OCI-LY7 (cell line): ENCODE measurements around the gene IRF8.

Source experiments
- EZH2phosphoT487 ChIP-seq: fragments of 200-600 bp; sonication (generic); IDR thresholded peaks from 2 replicates; pipeline ENCODE4 v1.6.1; 2018; ENCODE audit warnings: low read depth, borderline replicate concordance, mild to moderate bottlenecking, mixed run types, antibody characterized with exemption, low read length, moderate library complexity, mixed read lengths
- TF ChIP-seq, protein P1 (sequence below): fragments of 200-600 bp; sonication (generic); conservative IDR thresholded peaks from 2 replicates; pipeline ENCODE4 v1.5.1; 2014; ENCODE audit warnings: mild to moderate bottlenecking, antibody characterized with exemption, low read length, moderate library complexity, mixed read lengths

DNA sequence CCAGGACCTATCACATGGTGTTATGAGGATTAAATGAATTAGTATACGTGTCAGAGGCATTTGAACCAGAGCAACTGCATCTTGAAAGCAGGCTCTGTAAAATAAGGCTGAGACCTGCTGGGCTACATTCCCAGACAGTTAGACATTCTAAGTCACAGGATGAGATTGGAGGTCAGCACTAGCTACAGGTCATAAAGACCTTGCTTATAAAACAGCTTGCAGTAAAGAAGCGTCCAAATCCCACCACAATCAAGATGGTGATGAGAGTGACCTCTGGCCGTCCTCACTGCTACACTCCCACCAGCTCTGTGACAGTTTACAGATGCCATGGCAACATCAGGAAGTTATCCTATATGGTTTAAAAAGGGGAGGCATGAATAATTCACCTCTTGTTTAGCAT is 71.8 kb downstream of the IRF8 start:
- TF ChIP-seq, protein P1, sequence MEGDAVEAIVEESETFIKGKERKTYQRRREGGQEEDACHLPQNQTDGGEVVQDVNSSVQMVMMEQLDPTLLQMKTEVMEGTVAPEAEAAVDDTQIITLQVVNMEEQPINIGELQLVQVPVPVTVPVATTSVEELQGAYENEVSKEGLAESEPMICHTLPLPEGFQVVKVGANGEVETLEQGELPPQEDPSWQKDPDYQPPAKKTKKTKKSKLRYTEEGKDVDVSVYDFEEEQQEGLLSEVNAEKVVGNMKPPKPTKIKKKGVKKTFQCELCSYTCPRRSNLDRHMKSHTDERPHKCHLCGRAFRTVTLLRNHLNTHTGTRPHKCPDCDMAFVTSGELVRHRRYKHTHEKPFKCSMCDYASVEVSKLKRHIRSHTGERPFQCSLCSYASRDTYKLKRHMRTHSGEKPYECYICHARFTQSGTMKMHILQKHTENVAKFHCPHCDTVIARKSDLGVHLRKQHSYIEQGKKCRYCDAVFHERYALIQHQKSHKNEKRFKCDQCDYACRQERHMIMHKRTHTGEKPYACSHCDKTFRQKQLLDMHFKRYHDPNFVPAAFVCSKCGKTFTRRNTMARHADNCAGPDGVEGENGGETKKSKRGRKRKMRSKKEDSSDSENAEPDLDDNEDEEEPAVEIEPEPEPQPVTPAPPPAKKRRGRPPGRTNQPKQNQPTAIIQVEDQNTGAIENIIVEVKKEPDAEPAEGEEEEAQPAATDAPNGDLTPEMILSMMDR = no peak
- TF ChIP-seq EZH2phosphoT487 = no peak
